ENCODE results near the gene GNAO1. TPM values are rescaled to one million over a fixed set of nuclear protein-coding genes. Genes with fewer than 3 reads are reported as not detected.

Gene GNAO1
- total and polyA plus RNA-seq, 2 of the 13 experiments (the other 11 are each of a cell fraction or from before 2014, with no cell fraction given): not detected

DNA sequence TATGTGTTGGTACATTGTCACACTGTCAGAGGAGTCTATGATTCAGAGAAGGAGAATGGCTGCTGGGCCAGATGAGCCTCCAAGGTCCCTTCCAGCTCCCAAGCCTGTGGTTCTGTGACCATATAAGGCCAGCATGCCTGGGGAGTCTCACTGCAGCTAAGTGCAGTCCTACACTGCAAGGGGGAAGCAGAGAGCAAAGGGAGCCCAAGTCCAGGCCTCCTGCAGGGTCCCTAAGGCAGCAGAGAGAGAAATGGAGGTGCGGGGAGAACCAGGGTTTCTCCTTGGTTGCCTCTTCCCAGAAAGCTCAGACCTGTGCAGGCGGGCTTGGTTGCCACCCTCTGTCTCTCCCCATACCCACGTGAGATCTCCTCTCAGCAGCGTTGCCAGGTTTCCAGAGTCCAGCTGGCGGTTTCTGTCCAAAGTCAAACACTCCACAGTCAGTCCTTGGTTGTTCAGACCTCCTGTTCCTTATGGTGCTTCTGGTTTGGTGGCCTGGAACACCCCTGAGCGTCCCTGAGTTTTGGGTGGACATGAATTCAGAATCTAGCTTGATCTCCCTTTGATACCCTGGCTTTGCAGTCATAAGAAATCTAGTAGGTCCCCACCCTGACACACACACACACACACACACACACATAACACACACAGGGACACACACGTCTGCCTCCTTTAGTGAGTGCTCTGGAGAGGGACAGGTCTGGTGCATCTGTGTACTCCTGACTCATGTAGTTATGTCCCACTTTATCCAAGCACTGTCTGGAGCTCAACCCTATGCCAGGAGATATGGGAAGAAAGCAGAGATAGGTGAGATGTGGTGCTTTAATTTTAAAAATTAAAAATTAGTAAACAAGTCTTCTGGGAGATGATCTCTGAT is 78.8 kb downstream of the GNAO1 start (continued):
- TF ChIP-seq, protein P1, sequence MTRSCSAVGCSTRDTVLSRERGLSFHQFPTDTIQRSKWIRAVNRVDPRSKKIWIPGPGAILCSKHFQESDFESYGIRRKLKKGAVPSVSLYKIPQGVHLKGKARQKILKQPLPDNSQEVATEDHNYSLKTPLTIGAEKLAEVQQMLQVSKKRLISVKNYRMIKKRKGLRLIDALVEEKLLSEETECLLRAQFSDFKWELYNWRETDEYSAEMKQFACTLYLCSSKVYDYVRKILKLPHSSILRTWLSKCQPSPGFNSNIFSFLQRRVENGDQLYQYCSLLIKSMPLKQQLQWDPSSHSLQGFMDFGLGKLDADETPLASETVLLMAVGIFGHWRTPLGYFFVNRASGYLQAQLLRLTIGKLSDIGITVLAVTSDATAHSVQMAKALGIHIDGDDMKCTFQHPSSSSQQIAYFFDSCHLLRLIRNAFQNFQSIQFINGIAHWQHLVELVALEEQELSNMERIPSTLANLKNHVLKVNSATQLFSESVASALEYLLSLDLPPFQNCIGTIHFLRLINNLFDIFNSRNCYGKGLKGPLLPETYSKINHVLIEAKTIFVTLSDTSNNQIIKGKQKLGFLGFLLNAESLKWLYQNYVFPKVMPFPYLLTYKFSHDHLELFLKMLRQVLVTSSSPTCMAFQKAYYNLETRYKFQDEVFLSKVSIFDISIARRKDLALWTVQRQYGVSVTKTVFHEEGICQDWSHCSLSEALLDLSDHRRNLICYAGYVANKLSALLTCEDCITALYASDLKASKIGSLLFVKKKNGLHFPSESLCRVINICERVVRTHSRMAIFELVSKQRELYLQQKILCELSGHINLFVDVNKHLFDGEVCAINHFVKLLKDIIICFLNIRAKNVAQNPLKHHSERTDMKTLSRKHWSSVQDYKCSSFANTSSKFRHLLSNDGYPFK (CRISPR knock-in tag; IDR thresholded peaks at IDR 0.05; ENCODE audit: borderline replicate concordance): no peak
- TF ChIP-seq GABPA (IDR thresholded peaks at IDR 0.05; ENCODE audit: low read depth, low read length): no peak
- TF ChIP-seq GABPA (CRISPR knock-in tag; IDR thresholded peaks at IDR 0.05; ENCODE audit: low read depth): no peak
- TF ChIP-seq ZNF619 (CRISPR knock-in tag; IDR thresholded peaks at IDR 0.05): no peak
- TF ChIP-seq ZNF468 (CRISPR knock-in tag; IDR thresholded peaks at IDR 0.05): no peak
- TF ChIP-seq, protein P2, sequence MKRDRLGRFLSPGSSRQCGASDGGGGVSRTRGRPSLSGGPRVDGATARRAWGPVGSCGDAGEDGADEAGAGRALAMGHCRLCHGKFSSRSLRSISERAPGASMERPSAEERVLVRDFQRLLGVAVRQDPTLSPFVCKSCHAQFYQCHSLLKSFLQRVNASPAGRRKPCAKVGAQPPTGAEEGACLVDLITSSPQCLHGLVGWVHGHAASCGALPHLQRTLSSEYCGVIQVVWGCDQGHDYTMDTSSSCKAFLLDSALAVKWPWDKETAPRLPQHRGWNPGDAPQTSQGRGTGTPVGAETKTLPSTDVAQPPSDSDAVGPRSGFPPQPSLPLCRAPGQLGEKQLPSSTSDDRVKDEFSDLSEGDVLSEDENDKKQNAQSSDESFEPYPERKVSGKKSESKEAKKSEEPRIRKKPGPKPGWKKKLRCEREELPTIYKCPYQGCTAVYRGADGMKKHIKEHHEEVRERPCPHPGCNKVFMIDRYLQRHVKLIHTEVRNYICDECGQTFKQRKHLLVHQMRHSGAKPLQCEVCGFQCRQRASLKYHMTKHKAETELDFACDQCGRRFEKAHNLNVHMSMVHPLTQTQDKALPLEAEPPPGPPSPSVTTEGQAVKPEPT (CRISPR knock-in tag; IDR thresholded peaks at IDR 0.05; ENCODE audit: low read depth): no peak
- TF ChIP-seq ZFP36 (IDR thresholded peaks at IDR 0.05; ENCODE audit: borderline replicate concordance, low read depth, low read length, partially characterized antibody): no peak
- TF ChIP-seq ZNF678 (CRISPR knock-in tag; IDR thresholded peaks at IDR 0.05): no peak

Measured in HepG2 (cell line).